Keratinocyte (primary cell): ENCODE results near the gene IGSF8. TPM values are rescaled to one million over a fixed set of nuclear protein-coding genes. Genes with fewer than 3 reads are reported as not detected.

Experiments
- DNase-seq: peaks from one replicate; pipeline ENCODE4 v3.0.0-alpha.2; 2011; ENCODE audit warnings: low read depth, missing footprints, low spot score
- FAIRE-seq: peaks from 2 replicates; lab custom pipeline; 2011; peaks lifted over from hg19 to GRCh38; lab: Jason Lieb, UNC
- H2AFZ ChIP-seq: 2 replicates; pipeline ENCODE4 v1.6.0; 2012; ENCODE audit warnings: low read length, control low read depth, inconsistent platforms; ENCODE audit not compliant: control insufficient read depth
- H3K27ac ChIP-seq: 2 replicates; pipeline ENCODE4 v1.5.1; 2011; ENCODE audit warnings: low read length; ENCODE audit not compliant: control insufficient read depth, insufficient read depth
- H3K27me3 ChIP-seq: 3 replicates; pipeline ENCODE4 v1.6.0; 2011; ENCODE audit warnings: low read length; ENCODE audit not compliant: control insufficient read depth, insufficient read depth; ENCODE audit errors: extremely low read depth
- H3K36me3 ChIP-seq, 2 experiments: 2 replicates in 1 of 2; 3 replicates in 1 of 2; pipeline ENCODE4 v1.5.1; 2011; ENCODE audit warnings: low read length in 2 of 2, mild to moderate bottlenecking in 1 of 2; ENCODE audit not compliant: control insufficient read depth in 2 of 2, insufficient read depth in 2 of 2; ENCODE audit errors: extremely low read depth in 1 of 2
- H3K4me1 ChIP-seq: 3 replicates; pipeline ENCODE4 v1.5.1; 2011; ENCODE audit warnings: low read length; ENCODE audit not compliant: control insufficient read depth, insufficient read depth; ENCODE audit errors: extremely low read depth
- H3K4me2 ChIP-seq: 3 replicates; pipeline ENCODE4 v1.6.0; 2011; ENCODE audit warnings: low read depth, low read length; ENCODE audit not compliant: control insufficient read depth, insufficient read depth; ENCODE audit errors: extremely low read depth
- H3K4me3 ChIP-seq, 3 experiments: fragments of 200-600 bp in 1 of 3; sonication (generic) in 1 of 3; 2 replicates in 2 of 3; 3 replicates in 1 of 3; pipeline ENCODE4 v1.5.1; 2011 to 2016; ENCODE audit warnings: low read length in 3 of 3, mild to moderate bottlenecking in 3 of 3, control low read depth in 2 of 3, inconsistent platforms in 1 of 3, low read depth in 1 of 3, mixed read lengths in 1 of 3, mixed run types in 1 of 3, moderate library complexity in 1 of 3; ENCODE audit not compliant: control insufficient read depth in 2 of 3, insufficient read depth in 2 of 3; ENCODE audit errors: extremely low read depth in 1 of 3
- H3K79me2 ChIP-seq: 2 replicates; pipeline ENCODE4 v1.6.0; 2012; ENCODE audit warnings: low read length; ENCODE audit not compliant: control insufficient read depth, insufficient read depth
- H3K9ac ChIP-seq: 3 replicates; pipeline ENCODE4 v1.6.0; 2011; ENCODE audit warnings: low read length; ENCODE audit not compliant: control insufficient read depth, insufficient read depth; ENCODE audit errors: extremely low read depth
- H3K9me1 ChIP-seq: 3 replicates; pipeline ENCODE4 v1.6.0; 2011; ENCODE audit warnings: low read length; ENCODE audit not compliant: control insufficient read depth, insufficient read depth; ENCODE audit errors: extremely low read depth
- H3K9me3 ChIP-seq: 2 replicates; pipeline ENCODE4 v1.5.1; 2012; ENCODE audit warnings: low read depth, low read length; ENCODE audit not compliant: control insufficient read depth
- H4K20me1 ChIP-seq: 3 replicates; pipeline ENCODE4 v1.6.0; 2011; ENCODE audit warnings: low read length; ENCODE audit not compliant: control insufficient read depth, insufficient read depth; ENCODE audit errors: extremely low read depth
- CTCF ChIP-seq, 3 experiments: IDR thresholded peaks in 1 of 3; conservative IDR thresholded peaks in 1 of 3; optimal IDR thresholded peaks in 1 of 3; 2 replicates in 2 of 3; 3 replicates in 1 of 3; pipeline versions ENCODE3 to v1.5.1; 2011; ENCODE audit warnings: low read length in 3 of 3, mild to moderate bottlenecking in 3 of 3, moderate library complexity in 2 of 3, control low read depth in 1 of 3, inconsistent platforms in 1 of 3; ENCODE audit not compliant: insufficient read depth in 2 of 3; ENCODE audit errors: extremely low read depth in 1 of 3
- EZH2 ChIP-seq: IDR thresholded peaks from one replicate; pipeline ENCODE4 v1.6.1; 2012; ENCODE audit warnings: inconsistent platforms, mild to moderate bottlenecking, low read length, moderate library complexity
- dilution Hi-C: fragments of 300-500 bp; cut with MboI; formaldehyde crosslinking; loops from one replicate; pipeline ENCODE4 v1.7.0; 2020; ENCODE audit warnings: low sequenced_read_pairs; ENCODE audit not compliant: extremely low pct_ligation_motif_present
- polyA plus RNA-seq, 5 experiments: library from polyadenylated mRNA; depleted of rRNA in 3 of 5; stranded (reverse) in 3 of 5; stranded (forward) in 1 of 5; unstranded in 1 of 5; fragments of >200 nt; gene quantifications; 1 replicate in 1 of 5; 2 replicates in 3 of 5; 3 replicates in 1 of 5; pipeline versions ENCODE4 v1.2.1 to v1.2.3, GENCODE V29; 2011 to 2012; ENCODE audit warnings: missing spikeins in 2 of 5, low read depth in 1 of 5, low replicate concordance in 1 of 5

Gene IGSF8
- polyA plus RNA-seq, 1 donor (not counting 4 experiments of a cell fraction or from before 2014, with no cell fraction given): 16.5 TPM

GRCh38 chr1:160074865-160075264, 23.6 kb downstream of the IGSF8 start:
- H3K4me2 ChIP-seq: no peak overlapping the region
- FAIRE-seq (no peak), DNase-seq (no peak)
- no peak overlapping the region for H3K9ac ChIP-seq
- peaks cover 3% of the 10 kb centered on the region for H3K4me1 ChIP-seq
- dilution Hi-C loops: no loop called here
- TF ChIP-seq EZH2 (no peak), CTCF (optimal IDR thresholded peaks at IDR 0.05 in 1 of 3, IDR thresholded peaks at IDR 0.05 in 1 of 3, conservative IDR thresholded peaks at IDR 0.05 in 1 of 3; ENCODE audit: extremely low read depth in 1 of 3, insufficient read depth in 2 of 3, low read length in 3 of 3) (no peak)
- no peaks in the 10 kb centered on the region for H3K36me3 ChIP-seq
- no peak overlapping the region for H3K27ac ChIP-seq
- no peaks in the 10 kb centered on the region for H3K9me1 ChIP-seq
- no peak overlapping the region for H2AFZ ChIP-seq
- H4K20me1 ChIP-seq: no peaks in the 10 kb centered on the region
- H3K9me3 ChIP-seq: no peaks in the 10 kb centered on the region
- H3K79me2 ChIP-seq: no peaks in the 10 kb centered on the region
- H3K27me3 ChIP-seq: peaks cover 19% of the 10 kb centered on the region
- no peak overlapping the region for H3K4me3 ChIP-seq

GRCh38 chr1:160071289-160071688, 27.1 kb downstream of the IGSF8 start:
- peaks cover 3% of the 10 kb centered on the region for H3K4me1 ChIP-seq
- no peak overlapping the region for H2AFZ ChIP-seq
- DNase-seq: no peak
- no peak for FAIRE-seq
- no peak overlapping the region for H3K4me3 ChIP-seq
- H3K27ac ChIP-seq: no peak overlapping the region
- dilution Hi-C loops: no loop called here
- H3K9ac ChIP-seq: no peak overlapping the region
- H3K9me3 ChIP-seq: no peaks in the 10 kb centered on the region
- no peaks in the 10 kb centered on the region for H4K20me1 ChIP-seq
- no peaks in the 10 kb centered on the region for H3K79me2 ChIP-seq
- no peaks in the 10 kb centered on the region for H3K36me3 ChIP-seq
- TF ChIP-seq CTCF (optimal IDR thresholded peaks at IDR 0.05 in 1 of 3, IDR thresholded peaks at IDR 0.05 in 1 of 3, conservative IDR thresholded peaks at IDR 0.05 in 1 of 3; ENCODE audit: extremely low read depth in 1 of 3, insufficient read depth in 2 of 3, low read length in 3 of 3): no peak
- no peak for TF ChIP-seq EZH2
- H3K27me3 ChIP-seq: peaks cover 48% of the 10 kb centered on the region
- no peak overlapping the region for H3K4me2 ChIP-seq
- H3K9me1 ChIP-seq: no peaks in the 10 kb centered on the region
